CD4-positive, alpha-beta T cell (primary cell): ENCODE measurements around the gene ALDH18A1. TPM values are rescaled to one million over a fixed set of nuclear protein-coding genes. Genes with fewer than 3 reads are reported as not detected.

Experiments used
- ATAC-seq: fragments of 200-7000 bp; cut with Tn5 transposase; one replicate; pipeline ENCODE4 v1.10.0; 2022; ENCODE audit warnings: mild to moderate bottlenecking; ENCODE audit not compliant: poor library complexity
- CTCF ChIA-PET: fragments of 350-600 bp; sonication (Branson Sonifier 250); formaldehyde crosslinking; loops from one replicate; lab custom pipeline; 2021; ENCODE audit warnings: antibody characterized with exemption, inconsistent platforms; lab: Charles Lee
- POLR2A ChIA-PET: fragments of 350-600 bp; sonication (Branson Sonifier 250); formaldehyde crosslinking; loops from one replicate; lab custom pipeline; 2021; ENCODE audit warnings: antibody characterized with exemption, inconsistent platforms; lab: Charles Lee
- DNase-seq, 14 experiments: peaks; one replicate each; pipeline ENCODE4 v3.0.0-alpha.2; 2013 to 2020; ENCODE audit warnings: mixed read lengths in 2 of 14
- H3K27ac ChIP-seq, 2 donors: one replicate each; pipeline versions ENCODE4 v1.5.1 to v1.7.0; 2013; ENCODE audit warnings: low read length in 2 of 2, low read depth in 1 of 2, mild to moderate bottlenecking in 1 of 2
- H3K27me3 ChIP-seq, 2 experiments: 1 replicate in 1 of 2; 2 replicates in 1 of 2; pipeline versions ENCODE4 v1.6.1 to v1.7.0; 2013; ENCODE audit warnings: low read length in 2 of 2, control low read depth in 1 of 2, mild to moderate bottlenecking in 1 of 2, moderate library complexity in 1 of 2; ENCODE audit not compliant: insufficient read depth in 2 of 2, control insufficient read depth in 1 of 2
- H3K36me3 ChIP-seq: one replicate; pipeline ENCODE4 v1.6.1; 2013; ENCODE audit warnings: low read length, control low read depth; ENCODE audit not compliant: insufficient read depth
- H3K4me1 ChIP-seq: one replicate; pipeline ENCODE4 v1.6.1; 2013; ENCODE audit warnings: low read length, control low read depth; ENCODE audit not compliant: insufficient read depth
- H3K4me3 ChIP-seq: one replicate; pipeline ENCODE4 v1.5.1; 2013; ENCODE audit warnings: mild to moderate bottlenecking, low read length, moderate library complexity
- H3K9me3 ChIP-seq, 2 experiments: 1 replicate in 1 of 2; 2 replicates in 1 of 2; pipeline versions ENCODE4 v1.6.1 to v1.7.0; 2013; ENCODE audit warnings: low read length in 2 of 2, mild to moderate bottlenecking in 2 of 2, control low read depth in 1 of 2, moderate library complexity in 1 of 2; ENCODE audit not compliant: control insufficient read depth in 1 of 2, insufficient read depth in 1 of 2
- H3K27ac Mint-ChIP-seq: one replicate; pipeline ENCODE4 v1.8.0; 2020; ENCODE audit warnings: mixed read lengths
- H3K27me3 Mint-ChIP-seq: one replicate; pipeline ENCODE4 v1.8.0; 2021; ENCODE audit warnings: mixed read lengths
- H3K36me3 Mint-ChIP-seq: one replicate; pipeline ENCODE4 v1.8.0; 2021; ENCODE audit warnings: low read depth, mixed read lengths
- H3K4me1 Mint-ChIP-seq: one replicate; pipeline ENCODE4 v1.8.0; 2021; ENCODE audit warnings: low read depth, mixed read lengths
- H3K4me3 Mint-ChIP-seq: one replicate; pipeline ENCODE4 v1.8.0; 2020; ENCODE audit warnings: mild to moderate bottlenecking, mixed read lengths
- H3K9me3 Mint-ChIP-seq: one replicate; pipeline ENCODE4 v1.8.0; 2020; ENCODE audit warnings: mixed read lengths
- CTCF ChIP-seq: fragments of 200-600 bp; IDR thresholded peaks from one replicate; pipeline ENCODE4 v1.8.0; 2022; ENCODE audit warnings: antibody characterized with exemption, mild to moderate bottlenecking
- intact Hi-C, 2 experiments: fragments of 100-400 bp; cut with DNase I in 1 of 2; cut with micrococcal nuclease in 1 of 2; formaldehyde crosslinking; loops; one replicate each; pipeline versions ENCODE4 v1.15.1 to v1.9.0; 2023 to 2025; cut with DNase I, micrococcal nuclease
- total RNA-seq, 174 experiments: library from RNA in 2 of 174; stranded (reverse) in 2 of 174; gene quantifications; one replicate each; pipeline ENCODE4 v1.2.3 and lab custom pipeline; 2021 to 2026

Gene ALDH18A1
- total RNA-seq, 2 experiments from 2014 or later = 9.6 to 12.6 TPM

DNA sequence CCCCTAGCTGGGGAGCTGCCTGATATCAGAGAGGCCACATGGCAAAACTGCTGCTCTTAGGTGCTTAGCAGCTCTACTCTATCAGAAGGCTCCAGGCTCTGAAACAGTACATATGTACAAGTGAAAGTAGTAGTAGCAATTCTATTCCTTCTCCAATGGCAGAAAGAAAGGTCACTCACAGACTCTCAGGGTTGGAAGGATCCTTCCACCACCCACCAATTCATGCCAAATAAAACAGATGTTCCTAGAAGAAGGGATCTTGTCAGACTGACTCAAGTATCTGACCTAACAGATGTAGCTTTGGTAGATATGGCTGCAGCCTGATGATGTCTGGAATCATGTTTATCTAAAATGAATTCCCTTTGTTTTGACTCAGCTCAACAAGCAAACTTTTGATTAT is 8.0 kb upstream of the ALDH18A1 start:
- Mint-ChIP-seq H3K36me3 (peaks cover 30% of the 10 kb centered on the region), H3K27me3 (no peaks in the 10 kb centered on the region), H3K27ac (no peak overlapping the region), H3K4me1 (no peaks in the 10 kb centered on the region), H3K9me3 (no peaks in the 10 kb centered on the region), H3K4me3 (no peak overlapping the region)
- no peak overlapping the region for H3K27ac ChIP-seq
- no peak overlapping the region for H3K4me3 ChIP-seq
- intact Hi-C loops = no loop called here
- no peaks in the 10 kb centered on the region for H3K4me1 ChIP-seq
- H3K36me3 ChIP-seq = peaks cover 16% of the 10 kb centered on the region
- H3K9me3 ChIP-seq = no peaks in the 10 kb centered on the region
- no peaks in the 10 kb centered on the region for H3K27me3 ChIP-seq
- ATAC-seq (no peak), DNase-seq (no peak)
- TF ChIP-seq CTCF = no peak
- CTCF ChIA-PET = no interaction called here
- POLR2A ChIA-PET = no interaction called here

GRCh38 chr10:95663496-95663895 is 7.0 kb upstream of the ALDH18A1 start:
- no peaks in the 10 kb centered on the region for H3K9me3 ChIP-seq
- H3K27me3 ChIP-seq = no peaks in the 10 kb centered on the region
- Mint-ChIP-seq H3K4me3 (no peak overlapping the region), H3K9me3 (no peaks in the 10 kb centered on the region), H3K4me1 (no peaks in the 10 kb centered on the region), H3K36me3 (peaks cover 20% of the 10 kb centered on the region), H3K27me3 (no peaks in the 10 kb centered on the region), H3K27ac (no peak overlapping the region)
- TF ChIP-seq CTCF = no peak
- intact Hi-C loops = no loop called here
- DNase-seq = no peak
- CTCF ChIA-PET = no interaction called here
- POLR2A ChIA-PET = no interaction called here
- no peak overlapping the region for H3K4me3 ChIP-seq
- ATAC-seq = no peak
- no peak overlapping the region for H3K27ac ChIP-seq
- peaks cover 12% of the 10 kb centered on the region for H3K36me3 ChIP-seq
- H3K4me1 ChIP-seq = no peaks in the 10 kb centered on the region

DNA sequence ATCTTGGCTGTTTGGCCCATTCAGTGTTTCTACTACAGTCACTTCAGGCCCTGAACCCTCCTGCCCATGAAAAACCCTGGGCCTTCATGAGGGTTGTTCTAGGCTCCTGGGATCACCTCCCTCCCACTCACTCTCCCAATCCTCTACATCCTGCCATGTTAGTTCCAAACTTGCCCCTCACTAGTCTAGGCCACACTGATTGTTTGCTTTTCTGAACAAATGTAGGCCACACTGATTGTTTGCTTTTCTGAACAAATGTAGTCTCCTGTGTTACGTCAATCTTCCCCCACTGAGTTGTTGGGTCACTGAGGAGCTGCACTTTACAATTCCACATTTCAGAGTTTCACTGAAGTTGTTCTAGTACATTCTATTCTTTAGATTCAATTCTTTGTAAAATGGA is 5.3 kb upstream of the ALDH18A1 start:
- DNase-seq (no peak), ATAC-seq (no peak)
- H3K4me3 Mint-ChIP-seq = no peak overlapping the region
- H3K9me3 ChIP-seq = no peaks in the 10 kb centered on the region
- H3K36me3 Mint-ChIP-seq = peaks cover 6% of the 10 kb centered on the region
- H3K4me3 ChIP-seq = no peak overlapping the region
- H3K27ac ChIP-seq = no peak overlapping the region
- no peak overlapping the region for H3K27ac Mint-ChIP-seq
- ChIA-PET POLR2A (no interaction called here), CTCF (no interaction called here)
- peaks cover 5% of the 10 kb centered on the region for H3K4me1 Mint-ChIP-seq
- no peaks in the 10 kb centered on the region for H3K9me3 Mint-ChIP-seq
- no peaks in the 10 kb centered on the region for H3K27me3 Mint-ChIP-seq
- H3K27me3 ChIP-seq = no peaks in the 10 kb centered on the region
- TF ChIP-seq CTCF = no peak
- peaks cover 11% of the 10 kb centered on the region for H3K36me3 ChIP-seq
- intact Hi-C loops = no loop called here
- peaks cover 7% of the 10 kb centered on the region for H3K4me1 ChIP-seq
